22Rv1 (cell line): Measurements from ENCODE around the gene WDR1.

Experiments
- CTCF ChIP-seq: fragments of 450-650 bp; IDR thresholded peaks from 2 replicates; pipeline ENCODE4 v1.5.1; 2017; ENCODE audit warnings: mild to moderate bottlenecking
- ZFX ChIP-seq: fragments of 450-650 bp; IDR thresholded peaks from 2 replicates; pipeline ENCODE4 v1.6.1; 2017; ENCODE audit warnings: antibody characterized with exemption, borderline replicate concordance

DNA sequence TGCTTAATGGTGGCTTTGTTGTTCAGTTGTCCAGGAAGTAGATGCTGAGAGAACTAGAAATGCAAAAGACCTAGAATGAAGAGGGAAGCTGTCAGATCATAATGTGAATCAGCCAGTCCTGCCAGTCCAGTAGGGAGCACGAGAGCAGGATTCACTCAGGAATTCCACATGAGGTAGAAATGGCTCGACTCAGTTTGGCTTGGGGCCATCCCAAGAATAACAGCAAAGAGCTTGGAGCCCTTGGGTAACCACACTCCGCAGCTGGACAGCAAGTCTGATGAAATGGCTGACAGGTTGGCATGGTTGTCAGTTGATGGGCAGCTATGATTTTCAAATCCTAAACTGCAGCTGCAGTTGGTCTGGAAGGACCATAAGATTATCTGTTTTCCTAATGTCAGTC, 44.5 kb upstream of the WDR1 start:
- TF ChIP-seq CTCF (no peak), ZFX (no peak)
